Measurements from ENCODE around the gene LYL1. TPM values are rescaled to one million over a fixed set of nuclear protein-coding genes. Genes with fewer than 3 reads are reported as not detected.

LYL1 gene
- total RNA-seq, 3 donors from 2014 or later (not counting 1 experiment from before 2014, with no cell fraction given), result 2.0 to 7.7 (median 6.7) TPM

- no peak for TF ChIP-seq CTCF (IDR thresholded peaks at IDR 0.05)
- Histone ChIP-seq H3K4me3 (ENCODE audit: low read length) (peak overlapping the region; percentile 68), H3K27ac (ENCODE audit: low read length) (peak overlapping the region; percentile 5), H3K4me1 (ENCODE audit: control insufficient read depth, insufficient read depth, low read length) (peaks cover 46% of the 10 kb centered on the region), H3K9me3 (ENCODE audit: control insufficient read depth, insufficient read depth, low read length) (no peaks in the 10 kb centered on the region), H3K36me3 (ENCODE audit: control insufficient read depth, insufficient read depth, low read length) (peaks cover 5% of the 10 kb centered on the region), H3K27me3 (ENCODE audit: control insufficient read depth, insufficient read depth, low read length) (no peaks in the 10 kb centered on the region)
- intact Hi-C loops (cut with micrococcal nuclease), result loop anchor here (1.0 to 2.0 kb wide), 2 partner anchors 13 to 36 kb away; partner anchors contain the start of gene LYL1
- Mint-ChIP-seq H3K9me3 (no peaks in the 10 kb centered on the region), H3K4me1 (peaks cover 31 to 45% of the 10 kb centered on the region in 2 donors), H3K27me3 (ENCODE audit: low read depth in 2 of 2) (no peaks in the 10 kb centered on the region), H3K27ac (peak overlapping the region in 1 of 2 donors; percentile 88), H3K36me3 (no peaks in the 10 kb centered on the region), H3K4me3 (peak overlapping the region; percentile 99)
- no peak for DNase-seq
- no peak for ATAC-seq
- WGBS (ENCODE audit: insufficient coverage), result 6% methylated on average over 18 of the region's 18 CpGs
Measured at GRCh38 chr19:13115936-13116281, 13.3 kb upstream of the LYL1 start.

- no peaks in the 10 kb centered on the region for H3K27me3 Mint-ChIP-seq (ENCODE audit: low read depth in 2 of 2)
- no peaks in the 10 kb centered on the region for H3K27me3 ChIP-seq (ENCODE audit: control insufficient read depth, insufficient read depth, low read length)
- DNase-seq (no peak), ATAC-seq (no peak)
- peaks cover 21% of the 10 kb centered on the region for H3K4me1 ChIP-seq (ENCODE audit: control insufficient read depth, insufficient read depth, low read length)
- H3K4me3 Mint-ChIP-seq, result no peak overlapping the region
- H3K27ac Mint-ChIP-seq, result no peak overlapping the region
- no peak overlapping the region for H3K4me3 ChIP-seq (ENCODE audit: low read length)
- no peak overlapping the region for H3K27ac ChIP-seq (ENCODE audit: low read length)
- intact Hi-C loops (cut with micrococcal nuclease), result no loop called here
- peaks cover 6% of the 10 kb centered on the region for H3K36me3 ChIP-seq (ENCODE audit: control insufficient read depth, insufficient read depth, low read length)
- no peaks in the 10 kb centered on the region for H3K9me3 Mint-ChIP-seq
- H3K9me3 ChIP-seq (ENCODE audit: control insufficient read depth, insufficient read depth, low read length), result no peaks in the 10 kb centered on the region
- 97% methylated on average over 10 of the region's 10 CpGs for WGBS (ENCODE audit: insufficient coverage)
- peaks cover 13 to 19% of the 10 kb centered on the region in 2 donors for H3K4me1 Mint-ChIP-seq
- H3K36me3 Mint-ChIP-seq, result no peaks in the 10 kb centered on the region
- no peak for TF ChIP-seq CTCF (IDR thresholded peaks at IDR 0.05)
Measured at GRCh38 chr19:13112555-13112954, 9.9 kb upstream of the LYL1 start.

- Mint-ChIP-seq H3K9me3 (no peaks in the 10 kb centered on the region), H3K27ac (no peak overlapping the region), H3K4me1 (peaks cover 0 to 3% of the 10 kb centered on the region in 2 donors), H3K36me3 (no peaks in the 10 kb centered on the region), H3K27me3 (ENCODE audit: low read depth in 2 of 2) (no peaks in the 10 kb centered on the region), H3K4me3 (no peak overlapping the region)
- WGBS (ENCODE audit: insufficient coverage), result 92% methylated on average over 12 of the region's 15 CpGs
- Histone ChIP-seq H3K27me3 (ENCODE audit: control insufficient read depth, insufficient read depth, low read length) (no peaks in the 10 kb centered on the region), H3K4me1 (ENCODE audit: control insufficient read depth, insufficient read depth, low read length) (peaks cover 12% of the 10 kb centered on the region), H3K9me3 (ENCODE audit: control insufficient read depth, insufficient read depth, low read length) (no peaks in the 10 kb centered on the region), H3K4me3 (ENCODE audit: low read length) (no peak overlapping the region), H3K36me3 (ENCODE audit: control insufficient read depth, insufficient read depth, low read length) (peaks cover 10% of the 10 kb centered on the region), H3K27ac (ENCODE audit: low read length) (no peak overlapping the region)
- DNase-seq (no peak), ATAC-seq (no peak)
- no peak for TF ChIP-seq CTCF (IDR thresholded peaks at IDR 0.05)
- intact Hi-C loops (cut with micrococcal nuclease), result no loop called here
Measured at GRCh38 chr19:13110099-13110610, 7.5 kb upstream of the LYL1 start.
